GM21737 (cell line): Measurements from ENCODE around the gene MPP7.

Experiments used
- ATAC-seq: cut with Tn5 transposase; IDR thresholded peaks from one replicate; pipeline ENCODE4 v1.9.1; 2021; ENCODE audit warnings: mild to moderate bottlenecking, moderate library complexity; ENCODE audit not compliant: unreplicated experiment

The MPP7 gene

GRCh38 chr10:28307267-28307666 is 4.4 kb upstream of the MPP7 start:
- ATAC-seq: no peak

DNA sequence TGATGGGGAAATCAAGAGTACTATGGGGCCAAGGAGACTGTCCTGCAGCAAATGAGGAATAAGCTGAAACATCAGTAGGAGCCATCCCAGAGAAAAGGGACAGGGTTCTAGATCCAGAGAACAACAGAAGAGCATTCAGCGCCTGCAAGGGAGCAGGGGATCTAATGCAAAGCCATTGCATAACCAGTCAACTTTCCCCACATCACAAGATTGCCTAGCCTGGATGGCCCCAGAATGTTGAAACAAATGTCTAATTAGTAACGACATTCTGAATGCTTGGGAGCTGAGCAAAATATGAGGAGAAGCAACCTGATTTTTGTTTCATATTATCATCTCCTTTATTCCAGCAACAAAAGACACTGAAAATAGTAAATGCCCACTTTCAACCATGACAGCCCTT is 2.7 kb upstream of the MPP7 start:
- no peak for ATAC-seq

- ATAC-seq: no peak
Observed at GRCh38 chr10:28304032-28304571, 1.2 kb upstream of the MPP7 start.

- ATAC-seq: no peak
Observed at GRCh38 chr10:28302012-28302637, 739 bp downstream of the MPP7 start.

DNA sequence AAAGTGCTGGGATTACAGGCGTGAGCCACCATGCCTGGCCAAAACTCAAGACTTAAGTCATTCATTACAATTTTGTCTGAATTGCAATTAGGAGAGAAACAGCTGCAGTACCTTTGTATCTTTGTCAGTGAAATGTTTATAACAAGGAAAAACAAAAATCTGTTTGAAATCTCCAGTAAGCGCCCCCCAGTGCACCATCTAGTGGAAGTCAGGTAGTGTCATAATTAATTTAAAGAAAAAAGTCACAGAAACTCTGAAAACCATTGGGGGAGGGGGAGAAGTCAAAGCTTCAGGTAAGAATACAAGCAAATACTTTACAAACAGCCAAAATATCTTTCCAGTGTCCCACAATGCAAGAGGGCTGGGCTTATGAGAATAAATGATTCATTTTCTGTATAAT is 2.8 kb downstream of the MPP7 start:
- ATAC-seq: no peak

GRCh38 chr10:28298951-28299350 is 3.9 kb downstream of the MPP7 start:
- no peak for ATAC-seq

DNA sequence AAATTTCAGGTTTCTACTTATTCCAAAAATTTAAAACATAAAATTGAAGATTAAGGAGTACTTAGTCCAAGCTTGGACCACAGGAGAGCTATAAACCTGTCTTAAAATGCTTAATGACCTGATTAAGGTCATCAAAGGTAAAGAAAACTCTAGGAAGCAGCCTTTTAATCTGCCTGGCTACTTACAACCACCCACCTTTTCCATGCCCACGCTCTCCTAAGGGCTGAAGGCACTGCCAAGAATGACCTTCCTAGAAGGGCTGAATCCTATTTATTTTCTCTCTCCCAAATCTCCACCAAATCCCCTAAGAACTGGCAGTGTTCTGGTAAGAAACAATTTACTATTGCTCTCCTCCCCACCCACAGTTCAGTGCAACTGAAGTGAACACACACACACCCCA is 6.8 kb downstream of the MPP7 start:
- ATAC-seq: no peak

DNA sequence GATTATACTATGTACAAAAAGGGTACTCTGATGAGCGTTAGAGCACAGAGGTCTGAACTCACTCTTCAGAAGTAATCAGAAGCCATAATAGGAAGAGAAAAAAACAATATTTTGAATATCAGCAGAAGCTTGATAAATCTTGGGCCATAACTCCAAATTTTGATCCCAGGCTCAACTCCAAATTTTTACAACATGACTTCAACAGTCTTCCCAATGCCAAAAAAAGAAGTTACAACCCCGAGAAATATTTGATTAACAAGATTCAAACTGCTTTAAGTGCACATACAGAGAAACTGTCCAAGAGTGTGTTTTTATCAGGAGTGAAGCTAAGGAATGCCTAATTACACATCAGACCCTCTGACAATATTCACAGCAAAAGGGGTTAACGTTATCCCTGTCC is 7.5 kb downstream of the MPP7 start:
- no peak for ATAC-seq

DNA sequence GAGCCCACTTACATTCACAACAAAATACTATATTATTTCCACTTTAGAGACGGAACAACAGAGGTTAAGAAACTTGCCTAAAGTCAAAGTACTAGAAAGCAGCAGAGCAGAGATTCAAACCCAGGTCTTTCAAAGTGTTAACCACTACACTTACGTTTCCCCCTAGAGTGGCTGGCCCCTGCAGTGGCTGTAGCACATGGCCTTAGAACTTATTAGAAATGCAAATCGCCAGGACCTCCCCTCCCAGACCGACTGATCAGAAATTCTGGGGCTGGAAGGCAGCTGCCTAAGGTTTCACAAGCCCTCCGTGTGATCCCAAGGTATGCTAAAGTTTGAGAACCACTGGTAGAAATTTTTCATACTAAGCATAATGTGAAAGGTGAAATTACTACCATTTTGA is 8.1 kb downstream of the MPP7 start:
- ATAC-seq: no peak

DNA sequence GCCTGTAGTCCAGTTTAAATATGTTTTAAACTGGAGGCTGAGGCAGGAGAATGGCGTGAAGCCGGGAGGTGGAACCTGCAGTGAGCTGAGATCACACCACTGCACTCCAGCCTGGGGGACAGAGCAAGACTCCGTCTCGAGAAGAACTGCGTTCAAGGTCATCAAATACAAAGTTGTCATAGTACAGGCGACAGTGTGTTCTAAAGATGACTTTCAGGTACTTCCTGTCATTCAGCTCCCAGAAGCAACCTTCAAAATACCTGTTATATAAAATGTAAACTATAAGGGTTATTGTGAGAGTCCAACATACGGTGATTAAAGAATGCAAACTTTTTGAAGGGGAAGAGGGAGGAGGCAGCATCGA is 8.7 kb downstream of the MPP7 start:
- ATAC-seq: no peak

- ATAC-seq: no peak
Observed at GRCh38 chr10:28293236-28294168, 9.4 kb downstream of the MPP7 start.

DNA sequence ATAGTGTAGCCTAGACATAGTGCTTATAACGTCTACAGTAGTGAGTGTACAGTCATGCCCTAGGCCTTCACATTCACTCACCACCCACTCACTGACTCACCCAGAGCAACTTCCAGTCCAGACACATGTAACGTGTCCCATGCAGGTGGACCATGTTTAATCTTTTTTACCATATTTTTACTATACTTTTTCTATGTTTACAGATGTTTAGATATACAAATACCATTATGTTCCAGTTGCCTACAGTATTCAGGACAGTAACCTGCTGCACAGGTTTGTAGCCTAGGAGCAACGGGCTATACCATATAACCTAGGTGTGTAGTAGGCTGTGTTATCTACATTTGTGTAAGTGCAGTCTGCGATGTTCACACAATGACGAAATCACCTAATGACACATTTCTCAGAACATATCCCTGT is 11.0 kb downstream of the MPP7 start:
- no peak for ATAC-seq

GRCh38 chr10:28285816-28286215 is 17.0 kb downstream of the MPP7 start:
- ATAC-seq: no peak

DNA sequence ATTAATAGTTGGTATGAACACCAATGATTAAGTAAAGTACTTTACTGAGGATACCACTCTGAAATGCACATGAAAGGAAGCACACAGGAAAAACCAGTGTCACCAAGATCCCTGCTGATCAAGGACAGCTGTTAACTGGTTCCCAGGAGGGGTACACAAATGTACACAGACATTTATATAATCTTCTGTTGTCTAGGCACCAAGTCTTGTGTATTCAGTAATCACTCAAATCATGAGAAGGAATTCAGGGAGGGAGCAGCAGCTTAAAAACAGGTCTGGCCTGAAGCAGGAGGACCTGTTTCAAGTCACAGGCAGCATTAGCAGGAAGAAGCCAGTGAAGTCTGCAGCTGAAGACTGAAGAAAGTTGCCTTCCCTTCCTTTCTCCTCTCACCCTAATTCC is 18.7 kb downstream of the MPP7 start:
- ATAC-seq: no peak

DNA sequence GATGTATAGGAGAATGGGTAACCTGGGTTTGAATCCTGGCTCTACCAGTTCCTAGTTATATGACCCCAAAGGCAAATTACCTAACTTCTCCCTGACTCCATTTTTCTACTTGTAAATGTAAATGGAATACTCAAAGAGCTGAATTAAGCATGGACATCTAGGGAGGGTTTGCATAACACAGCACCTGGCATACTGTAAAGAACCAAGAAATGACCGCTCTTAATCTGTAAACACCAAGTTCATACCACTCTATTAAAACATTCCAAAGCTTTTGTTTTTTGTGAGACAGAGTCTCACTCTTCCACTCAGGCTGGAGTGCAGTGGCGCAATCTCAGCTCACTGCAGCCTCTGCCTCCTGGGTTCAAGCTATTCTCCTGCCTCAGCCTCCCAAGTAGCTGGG is 19.6 kb downstream of the MPP7 start:
- no peak for ATAC-seq

DNA sequence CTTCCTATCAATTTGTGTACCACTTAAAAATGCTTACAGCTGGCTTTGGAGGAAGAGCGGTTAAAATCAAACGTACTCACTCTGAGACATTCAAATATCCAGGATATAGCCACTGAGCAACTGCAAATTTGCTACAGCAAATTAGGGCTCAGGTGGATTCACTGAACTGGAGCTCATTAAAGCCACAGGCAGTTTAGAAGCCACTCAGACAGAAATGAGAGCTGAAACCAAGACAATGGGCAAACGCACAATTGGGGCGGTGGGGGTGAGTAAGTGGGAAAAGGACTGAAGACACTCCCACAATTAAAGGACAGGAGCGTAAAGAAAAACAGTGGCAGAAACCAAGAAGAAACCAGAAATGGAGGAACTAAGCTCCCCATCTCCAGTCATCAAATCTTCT is 20.5 kb downstream of the MPP7 start:
- ATAC-seq: no peak

- ATAC-seq: no peak
Observed at GRCh38 chr10:28281726-28282315, 21.0 kb downstream of the MPP7 start.

GRCh38 chr10:28280652-28281051 is 22.2 kb downstream of the MPP7 start:
- no peak for ATAC-seq

GRCh38 chr10:28279878-28280277 is 23.0 kb downstream of the MPP7 start:
- no peak for ATAC-seq

DNA sequence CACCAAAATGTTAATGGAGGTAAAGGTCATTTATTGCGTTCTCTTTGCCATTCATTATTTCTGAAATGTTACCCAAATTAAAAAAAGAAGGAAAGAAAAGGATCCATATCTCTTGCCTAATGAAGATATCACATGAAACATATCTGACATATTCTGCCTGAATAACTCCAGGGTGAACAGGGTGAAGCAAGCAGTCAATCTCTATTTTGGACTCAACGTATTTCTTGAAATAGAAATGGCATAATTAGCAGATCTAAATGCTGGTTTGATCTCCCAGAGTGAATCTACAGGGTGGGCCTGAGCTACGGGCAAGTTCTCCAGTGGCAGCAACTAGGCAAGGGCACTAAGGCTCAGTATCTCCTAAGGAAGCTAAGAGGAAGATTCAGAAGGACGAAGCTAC is 24.0 kb downstream of the MPP7 start:
- ATAC-seq: no peak

GRCh38 chr10:28276384-28276783 is 26.5 kb downstream of the MPP7 start:
- ATAC-seq: no peak

GRCh38 chr10:28274475-28274874 is 28.4 kb downstream of the MPP7 start:
- ATAC-seq: no peak
